GM12878 (cell line): ENCODE data around the gene XPO5. TPM values are rescaled to one million over a fixed set of nuclear protein-coding genes. Genes with fewer than 3 reads are reported as not detected.

Experiments
- ATAC-seq: fragments of 200-7000 bp; cut with Tn5 transposase; 3 replicates; pipeline ENCODE4 v1.9.1; 2020; ENCODE audit warnings: mild to moderate bottlenecking, moderate library complexity
- BruUV-seq: library from RNA; stranded (reverse); fragments of 400-500 nt; replicated peaks from 2 replicates; lab custom pipeline; 2021; lab: Mats Ljungman, UMichigan
- CTCF ChIA-PET: fragments of 300-600 bp; sonication (Branson Sonifier 250); formaldehyde crosslinking; extraction: SDS; loops from one replicate; lab custom pipeline; 2021; ENCODE audit warnings: inconsistent platforms; lab: Yijun Ruan, JAX
- POLR2A ChIA-PET: fragments of 350-600 bp; formaldehyde crosslinking; extraction: SDS; loops from one replicate; lab custom pipeline; 2021; ENCODE audit warnings: inconsistent platforms; lab: Charles Lee
- RAD21 ChIA-PET: fragments of 300-600 bp; sonication (Branson Sonifier 250); formaldehyde crosslinking; loops from one replicate; lab custom pipeline; 2023; ENCODE audit warnings: antibody characterized with exemption; ENCODE audit not compliant: unreplicated experiment; lab: Charles Lee
- SMC1A ChIA-PET: fragments of 300-600 bp; sonication (Branson Sonifier 250); formaldehyde crosslinking; loops from one replicate; lab custom pipeline; 2023; ENCODE audit not compliant: unreplicated experiment, uncharacterized antibody; lab: Charles Lee
- DNase-seq: peaks from one replicate; pipeline ENCODE4 v3.0.0-alpha.2; 2011; ENCODE audit warnings: low read depth, low spot score
- FAIRE-seq: peaks from 3 replicates; lab custom pipeline; 2011; peaks lifted over from hg19 to GRCh38; lab: Jason Lieb, UNC
- H2AFZ ChIP-seq: 2 replicates; pipeline ENCODE4 v1.6.0; 2011; ENCODE audit warnings: low read depth, low read length, control low read depth; ENCODE audit not compliant: control insufficient read depth
- H3K27ac ChIP-seq: 2 replicates; pipeline ENCODE4 v1.5.1; 2011; ENCODE audit warnings: control low read depth; ENCODE audit not compliant: control insufficient read depth, insufficient read depth
- H3K27me3 ChIP-seq, 2 experiments: replicated peaks in 1 of 2; 2 replicates each; pipeline versions ENCODE4 v1.6.0 to v1.6.1; 2011; ENCODE audit warnings: low read length in 1 of 2; ENCODE audit not compliant: control insufficient read depth in 2 of 2, insufficient read depth in 2 of 2
- H3K36me3 ChIP-seq, 2 experiments: 2 replicates each; pipeline ENCODE4 v1.5.1; 2011; ENCODE audit warnings: low read length in 1 of 2; ENCODE audit not compliant: control insufficient read depth in 2 of 2, insufficient read depth in 2 of 2
- H3K4me1 ChIP-seq: 2 replicates; pipeline ENCODE4 v1.6.1; 2011; ENCODE audit warnings: mild to moderate bottlenecking, low read length, moderate library complexity, mixed read lengths; ENCODE audit not compliant: control insufficient read depth, insufficient read depth
- H3K4me2 ChIP-seq: 2 replicates; pipeline ENCODE4 v1.6.0; 2011; ENCODE audit warnings: control low read depth; ENCODE audit not compliant: control insufficient read depth, insufficient read depth
- H3K4me3 ChIP-seq: fragments of 200-600 bp; sonication (generic); 2 replicates; pipeline ENCODE4 v1.5.1; 2016
- H3K79me2 ChIP-seq: 2 replicates; pipeline ENCODE4 v1.6.0; 2011; ENCODE audit warnings: low read length; ENCODE audit not compliant: control insufficient read depth, insufficient read depth
- H3K9ac ChIP-seq: 2 replicates; pipeline ENCODE4 v1.8.0; 2011; ENCODE audit warnings: low read length, control low read depth, mixed read lengths; ENCODE audit not compliant: control insufficient read depth, insufficient read depth
- H3K9me3 ChIP-seq: replicated peaks from 3 replicates; pipeline ENCODE4 v1.5.1; 2011; ENCODE audit warnings: mild to moderate bottlenecking, low read length; ENCODE audit not compliant: control insufficient read depth, insufficient read depth
- H4K20me1 ChIP-seq: 2 replicates; pipeline ENCODE4 v1.6.0; 2011; ENCODE audit not compliant: control insufficient read depth, insufficient read depth
- BMI1 ChIP-seq: fragments of 450-650 bp; IDR thresholded peaks from 2 replicates; pipeline ENCODE4 v1.6.1; 2016; ENCODE audit warnings: mild to moderate bottlenecking, moderate library complexity, borderline replicate concordance
- EZH2 ChIP-seq: IDR thresholded peaks from 2 replicates; pipeline ENCODE4 v1.6.1; 2012; ENCODE audit warnings: low read depth, mild to moderate bottlenecking, control low read depth, inconsistent platforms, low read length, borderline replicate concordance; ENCODE audit not compliant: control insufficient read depth
- HCFC1 ChIP-seq: fragments of 150-350 bp; IDR thresholded peaks from 2 replicates; pipeline ENCODE4 v1.6.1; 2014; ENCODE audit warnings: low read length
- IRF4 ChIP-seq: IDR thresholded peaks from 2 replicates; pipeline ENCODE4 v1.6.1; 2011; ENCODE audit warnings: low read depth, low read length
- IRF5 ChIP-seq: fragments of 450-650 bp; IDR thresholded peaks from 2 replicates; pipeline ENCODE4 v1.6.1; 2017; ENCODE audit warnings: borderline replicate concordance
- JUNB ChIP-seq: IDR thresholded peaks from 2 replicates; pipeline ENCODE4 v1.6.1; 2016; ENCODE audit warnings: antibody characterized with exemption, mild to moderate bottlenecking
- KLF5 ChIP-seq: fragments of 450-650 bp; IDR thresholded peaks from 2 replicates; pipeline ENCODE4 v1.6.1; 2014; ENCODE audit warnings: mild to moderate bottlenecking; ENCODE audit not compliant: partially characterized antibody
- MTA3 ChIP-seq: IDR thresholded peaks from 2 replicates; pipeline ENCODE4 v1.6.1; 2012; ENCODE audit warnings: low read length, inconsistent platforms, borderline replicate concordance
- NKRF ChIP-seq: fragments of 450-650 bp; conservative IDR thresholded peaks from 2 replicates; pipeline ENCODE4 v1.6.1; 2017; ENCODE audit warnings: mild to moderate bottlenecking, moderate library complexity
- NR2C1 ChIP-seq: fragments of 450-650 bp; IDR thresholded peaks from 2 replicates; pipeline ENCODE4 v1.6.1; 2017; ENCODE audit warnings: antibody characterized with exemption, mild to moderate bottlenecking, moderate library complexity
- POLR2AphosphoS2 ChIP-seq: IDR thresholded peaks from 2 replicates; pipeline ENCODE4 v1.6.1; 2011; ENCODE audit warnings: low read depth, mild to moderate bottlenecking, low read length, improper control_type of control experiment, moderate library complexity
- SIN3A ChIP-seq: IDR thresholded peaks from 2 replicates; pipeline ENCODE4 v1.6.1; 2012; ENCODE audit warnings: low read depth, low read length, improper control_type of control experiment
- TARDBP ChIP-seq: IDR thresholded peaks from 2 replicates; pipeline ENCODE4 v1.6.1; 2016; ENCODE audit warnings: borderline replicate concordance
- WGBS: methylation state at CpG from one replicate; pipeline ENCODE4 v1.1.6; 2016; ENCODE audit warnings: low lambda C conversion rate; ENCODE audit not compliant: insufficient replicate concordance, insufficient coverage; ENCODE audit errors: missing lambda C conversion rate; 5-methylcytosine and 5-hydroxymethylcytosine counted together
- in situ Hi-C: fragments of 300-500 bp; cut with MboI; formaldehyde crosslinking; loops from 9 replicates; pipeline ENCODE4 v1.14.3; 2018; ENCODE audit warnings: mixed read lengths
- intact Hi-C: fragments of 100-400 bp; cut with micrococcal nuclease; formaldehyde crosslinking; loops from one replicate; pipeline ENCODE4 v1.14.2; 2022; ENCODE audit not compliant: unreplicated experiment
- polyA plus RNA-seq, 11 experiments: library from polyadenylated mRNA; depleted of rRNA in 4 of 11; unstranded in 6 of 11; stranded (reverse) in 5 of 11; fragments of >200 nt; fragmentation: Nextera tagmentation in 4 of 11; fragmentation: Illumina TruSeq in 1 of 11; extraction: Ambion mirVana in 4 of 11; extraction: Trizol in 1 of 11; gene quantifications; 1 replicate in 1 of 11; 2 replicates in 10 of 11; pipeline versions ENCODE4 v1.2.1 to v1.2.3, GENCODE V29; 2011 to 2016; ENCODE audit warnings: inconsistent platforms in 2 of 11, missing spikeins in 2 of 11, low read depth in 1 of 11
- total RNA-seq, 4 experiments: library from RNA; depleted of rRNA in 3 of 4; stranded (reverse); fragments of >200 nt in 3 of 4; fragmentation: Illumina TruSeq in 1 of 4; extraction: Trizol in 1 of 4; gene quantifications; 2 replicates each; pipeline versions ENCODE4 v1.2.1 to v1.2.3, GENCODE V29; 2013 to 2021

The XPO5 gene
- total and polyA plus RNA-seq, 10 of the 15 experiments (the other 5 are each of a cell fraction or from before 2014, with no cell fraction given): 11.3 to 76.0 (median 41.6) TPM

- no peak overlapping the region for H3K27ac ChIP-seq
- no peaks in the 10 kb centered on the region for H3K9me3 ChIP-seq
- ATAC-seq (no peak), DNase-seq (no peak), FAIRE-seq (no peak)
- H2AFZ ChIP-seq: no peak overlapping the region
- no peaks in the 10 kb centered on the region for H3K27me3 ChIP-seq
- SMC1A ChIA-PET: no interaction called here
- 94% methylated on average over 16 of the region's 16 CpGs for WGBS
- intact Hi-C loops: no loop called here
- RAD21 ChIA-PET: no interaction called here
- no TSS peak for BruUV-seq
- in situ Hi-C loops: no loop called here
- no peaks in the 10 kb centered on the region for H4K20me1 ChIP-seq
- POLR2A ChIA-PET: interaction anchor here (1.8 kb wide), 1 partner anchor 11 kb away, joined by 4 read pairs; no protein-coding TSS in a partner anchor
- CTCF ChIA-PET: interaction anchor here (1.0 kb wide), 1 partner anchor 143 kb away, joined by 3 read pairs; no protein-coding TSS in a partner anchor
- peaks cover 14% of the 10 kb centered on the region for H3K4me1 ChIP-seq
- H3K9ac ChIP-seq: no peak overlapping the region
- peaks cover 22% of the 10 kb centered on the region for H3K79me2 ChIP-seq
- H3K4me2 ChIP-seq: no peak overlapping the region
- peaks cover 20 to 47% of the 10 kb centered on the region in 2 experiments for H3K36me3 ChIP-seq
- no peak for TF ChIP-seq IRF4
- TF ChIP-seq NR2C1: no peak
- no peak for TF ChIP-seq BMI1
- no peak for TF ChIP-seq POLR2AphosphoS2
- no peak for TF ChIP-seq HCFC1
- TF ChIP-seq IRF5: no peak
- no peak for TF ChIP-seq EZH2
- no peak for TF ChIP-seq KLF5
- TF ChIP-seq MTA3: no peak
- TF ChIP-seq NKRF: no peak
- no peak for TF ChIP-seq TARDBP
- TF ChIP-seq SIN3A: no peak
- TF ChIP-seq JUNB: no peak
- no peak overlapping the region for H3K4me3 ChIP-seq
These were observed 49.7 kb upstream of the XPO5 start for GRCh38 chr6:43625393-43625992.
